ENCODE measurements around the gene KRTAP19-7. TPM values are rescaled to one million over a fixed set of nuclear protein-coding genes. Genes with fewer than 3 reads are reported as not detected.

The KRTAP19-7 gene, protein sequence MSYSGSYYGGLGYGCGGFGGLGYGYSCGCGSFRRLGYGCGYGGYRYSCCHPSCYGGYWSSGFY
- total RNA-seq (not detected), polyA plus RNA-seq (not detected)

DNA sequence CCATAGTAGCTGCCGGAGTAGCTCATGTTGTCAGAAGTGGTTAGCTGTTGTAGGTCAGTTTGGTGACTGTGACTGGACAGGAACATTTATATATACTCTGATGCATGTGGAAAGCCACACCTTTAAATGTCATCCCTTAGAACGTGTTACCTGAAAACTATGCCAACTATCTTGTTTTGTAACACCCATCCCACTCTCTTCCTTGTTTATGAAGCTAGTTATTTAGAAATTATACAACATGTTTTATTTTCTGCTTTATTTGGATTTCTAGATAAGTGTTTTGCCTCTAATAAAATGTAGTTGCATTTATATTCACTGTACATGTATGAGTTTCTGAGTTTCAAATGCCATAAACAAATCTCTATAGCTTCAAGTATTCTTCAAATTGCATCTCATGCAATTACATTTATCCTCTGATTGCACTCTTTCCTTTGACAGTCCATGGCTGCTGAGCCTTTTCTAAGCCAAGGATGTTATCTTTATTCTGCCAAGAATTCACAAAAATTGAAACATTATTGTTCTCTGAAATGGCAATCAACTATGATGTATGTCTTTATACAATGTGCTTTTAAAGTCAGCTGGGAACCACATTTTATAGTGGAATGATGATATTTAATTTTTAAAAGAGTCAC lies at the start of gene KRTAP19-7:
KRTAP19-7 (minus strand) TSS at position 51 of the 632 bp plus-strand sequence; CDS start at position 26, 25 bp downstream.
- WGBS = 58% methylated on average over 2 of the region's 2 CpGs
- H3K27ac ChIP-seq (ENCODE audit: low read depth) = no peak within 1 kb of the TSS
- no peaks in the 10 kb centered on the region for H3K4me1 ChIP-seq (ENCODE audit: insufficient read depth)
- H3K4me3 ChIP-seq (ENCODE audit: low read depth, low read length) = no peak within 1 kb of the TSS
- no peaks in the 10 kb centered on the region for H3K36me3 ChIP-seq (ENCODE audit: insufficient read depth)
- DNase-seq (ENCODE audit: extremely low spot score) = no peak

DNA sequence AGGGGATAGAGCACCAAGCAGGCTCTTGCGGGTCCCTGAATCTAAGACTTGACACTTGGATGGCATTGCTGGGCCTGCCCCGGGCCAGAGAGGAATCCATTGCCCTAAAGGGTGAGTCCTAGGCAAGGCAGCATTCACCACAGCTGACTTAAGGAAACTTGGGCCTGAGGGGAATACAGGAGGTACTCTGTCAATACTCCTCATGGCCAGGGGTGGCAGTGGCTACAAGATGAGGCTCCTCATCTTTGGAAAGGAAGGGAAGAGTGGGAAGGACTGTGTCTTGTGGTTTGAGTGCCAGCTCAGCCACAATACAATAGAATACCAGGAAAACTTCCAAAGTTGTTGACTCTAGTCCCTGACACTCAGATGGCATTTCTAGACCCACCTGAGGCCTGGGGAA lies 44.9 kb upstream of the KRTAP19-7 start:
- 86% methylated on average over 2 of the region's 2 CpGs for WGBS
- Histone ChIP-seq H3K4me1 (ENCODE audit: insufficient read depth) (no peaks in the 10 kb centered on the region), H3K36me3 (ENCODE audit: insufficient read depth) (no peaks in the 10 kb centered on the region), H3K27ac (ENCODE audit: low read depth) (no peak overlapping the region), H3K4me3 (ENCODE audit: low read depth, low read length) (no peak overlapping the region)
- no peak for DNase-seq (ENCODE audit: extremely low spot score)

- no peak within 1 kb of the TSS for H3K27ac ChIP-seq (ENCODE audit: low read depth)
- H3K36me3 ChIP-seq (ENCODE audit: insufficient read depth) = no peaks in the 10 kb centered on the region
- no peak within 1 kb of the TSS for H3K4me3 ChIP-seq (ENCODE audit: low read depth, low read length)
- no peaks in the 10 kb centered on the region for H3K4me1 ChIP-seq (ENCODE audit: insufficient read depth)
- DNase-seq (ENCODE audit: extremely low spot score) = no peak
- 91% methylated on average over 1 of the region's 1 CpG for WGBS
Measured at GRCh38 chr21:30600787-30601186, 39.7 kb upstream of the KRTAP19-7 start, which contains the start of gene KRTAP22-1. Gene KRTAP22-1 (plus strand): TSS chr21:30601087.

GRCh38 chr21:30598802-30599201 lies 37.7 kb upstream of the KRTAP19-7 start, which contains the start of gene KRTAP6-2:
Gene KRTAP6-2 (minus strand): TSS chr21:30598902. CDS start chr21:30598874, 28 bp downstream.
- Histone ChIP-seq H3K4me3 (ENCODE audit: low read depth, low read length) (no peak within 1 kb of the TSS), H3K4me1 (ENCODE audit: insufficient read depth) (no peaks in the 10 kb centered on the region), H3K27ac (ENCODE audit: low read depth) (no peak within 1 kb of the TSS), H3K36me3 (ENCODE audit: insufficient read depth) (no peaks in the 10 kb centered on the region)
- WGBS = 96% methylated on average over 6 of the region's 6 CpGs
- no peak for DNase-seq (ENCODE audit: extremely low spot score)

- DNase-seq (ENCODE audit: extremely low spot score) = no peak
- Histone ChIP-seq H3K36me3 (ENCODE audit: insufficient read depth) (no peaks in the 10 kb centered on the region), H3K27ac (ENCODE audit: low read depth) (no peak within 1 kb of the TSS), H3K4me3 (ENCODE audit: low read depth, low read length) (no peak within 1 kb of the TSS), H3K4me1 (ENCODE audit: insufficient read depth) (no peaks in the 10 kb centered on the region)
- 93% methylated on average over 4 of the region's 4 CpGs for WGBS
Measured at GRCh38 chr21:30592140-30592539, 31.0 kb upstream of the KRTAP19-7 start, which contains the start of gene KRTAP6-3. Gene KRTAP6-3 (plus strand): TSS chr21:30592440. CDS start chr21:30592446, 6 bp downstream.

DNA sequence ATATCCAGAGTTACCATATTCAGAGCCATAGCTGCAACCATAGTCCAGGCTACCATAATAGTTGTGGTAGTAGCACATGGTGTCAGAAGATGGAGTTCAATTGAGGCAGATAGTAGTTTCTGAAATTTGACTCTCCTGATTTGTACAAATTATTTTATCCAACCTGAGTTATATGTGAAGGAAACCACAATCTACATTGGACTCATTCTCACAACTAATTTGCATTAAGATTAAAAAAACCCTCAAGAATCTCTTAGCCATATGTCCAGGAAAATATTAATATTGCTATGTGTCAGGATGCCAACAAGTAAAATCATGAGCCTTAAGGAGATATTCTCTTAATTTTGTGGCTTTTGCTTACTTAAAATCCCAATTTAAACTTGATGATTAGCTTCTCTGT lies 29.2 kb upstream of the KRTAP19-7 start, which contains the start of gene KRTAP22-2:
KRTAP22-2 (minus strand) TSS at position 101 of the 400 bp plus-strand sequence.
- DNase-seq (ENCODE audit: extremely low spot score) = no peak
- no peak within 1 kb of the TSS for H3K27ac ChIP-seq (ENCODE audit: low read depth)
- no peaks in the 10 kb centered on the region for H3K36me3 ChIP-seq (ENCODE audit: insufficient read depth)
- no peak within 1 kb of the TSS for H3K4me3 ChIP-seq (ENCODE audit: low read depth, low read length)
- no peaks in the 10 kb centered on the region for H3K4me1 ChIP-seq (ENCODE audit: insufficient read depth)

GRCh38 chr21:30582870-30583269 lies 21.8 kb upstream of the KRTAP19-7 start:
- DNase-seq (ENCODE audit: extremely low spot score) = no peak
- WGBS = 83% methylated on average over 1 of the region's 1 CpG
- Histone ChIP-seq H3K36me3 (ENCODE audit: insufficient read depth) (no peaks in the 10 kb centered on the region), H3K4me3 (ENCODE audit: low read depth, low read length) (no peak overlapping the region), H3K27ac (ENCODE audit: low read depth) (no peak overlapping the region), H3K4me1 (ENCODE audit: insufficient read depth) (no peaks in the 10 kb centered on the region)

GRCh38 chr21:30580132-30580531 lies 19.0 kb upstream of the KRTAP19-7 start:
- no peak overlapping the region for H3K27ac ChIP-seq (ENCODE audit: low read depth)
- DNase-seq (ENCODE audit: extremely low spot score) = no peak
- no peak overlapping the region for H3K4me3 ChIP-seq (ENCODE audit: low read depth, low read length)
- 59% methylated on average over 3 of the region's 3 CpGs for WGBS
- H3K36me3 ChIP-seq (ENCODE audit: insufficient read depth) = no peaks in the 10 kb centered on the region
- no peaks in the 10 kb centered on the region for H3K4me1 ChIP-seq (ENCODE audit: insufficient read depth)

GRCh38 chr21:30579346-30579745 lies 18.2 kb upstream of the KRTAP19-7 start:
- Histone ChIP-seq H3K4me1 (ENCODE audit: insufficient read depth) (no peaks in the 10 kb centered on the region), H3K27ac (ENCODE audit: low read depth) (no peak overlapping the region)
- WGBS = 25% methylated on average over 1 of the region's 1 CpG

GRCh38 chr21:30577766-30578165 lies 16.7 kb upstream of the KRTAP19-7 start:
- DNase-seq (ENCODE audit: extremely low spot score) = no peak
- no peaks in the 10 kb centered on the region for H3K36me3 ChIP-seq (ENCODE audit: insufficient read depth)
- H3K4me1 ChIP-seq (ENCODE audit: insufficient read depth) = no peaks in the 10 kb centered on the region
- no peak overlapping the region for H3K4me3 ChIP-seq (ENCODE audit: low read depth, low read length)
- H3K27ac ChIP-seq (ENCODE audit: low read depth) = no peak overlapping the region

More at GRCh38 chr21:30579346-30579745, 18.2 kb upstream of the KRTAP19-7 start:
- Histone ChIP-seq H3K36me3 (ENCODE audit: insufficient read depth) (no peaks in the 10 kb centered on the region), H3K4me3 (ENCODE audit: low read depth, low read length) (no peak overlapping the region)
- no peak for DNase-seq (ENCODE audit: extremely low spot score)

- no peak overlapping the region for H3K4me3 ChIP-seq (ENCODE audit: low read depth, low read length)
- no peak for DNase-seq (ENCODE audit: extremely low spot score)
- H3K4me1 ChIP-seq (ENCODE audit: insufficient read depth) = no peaks in the 10 kb centered on the region
- H3K27ac ChIP-seq (ENCODE audit: low read depth) = no peak overlapping the region
- H3K36me3 ChIP-seq (ENCODE audit: insufficient read depth) = no peaks in the 10 kb centered on the region
Measured at GRCh38 chr21:30567617-30568016, 6.5 kb upstream of the KRTAP19-7 start.

DNA sequence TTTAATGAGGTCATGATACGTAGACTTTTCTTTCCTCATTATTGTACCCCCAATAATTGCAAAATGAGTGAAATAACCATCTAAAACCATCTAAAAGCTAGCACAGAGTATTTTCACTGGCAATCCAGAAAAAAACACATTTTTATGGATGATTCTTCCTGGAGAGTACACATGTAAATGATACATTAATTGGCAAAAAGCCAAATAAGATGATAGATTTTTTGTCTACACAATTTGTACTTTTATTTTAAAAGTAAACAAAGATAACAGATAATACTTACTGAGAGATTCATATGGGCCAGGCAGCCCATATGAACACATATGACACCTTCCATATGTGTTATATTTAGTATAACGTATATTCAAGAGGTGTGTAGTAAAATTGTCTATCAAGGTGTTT lies 2.5 kb upstream of the KRTAP19-7 start:
- Histone ChIP-seq H3K36me3 (ENCODE audit: insufficient read depth) (no peaks in the 10 kb centered on the region), H3K4me1 (ENCODE audit: insufficient read depth) (no peaks in the 10 kb centered on the region), H3K4me3 (ENCODE audit: low read depth, low read length) (no peak overlapping the region), H3K27ac (ENCODE audit: low read depth) (no peak overlapping the region)
- WGBS = 74% methylated on average over 2 of the region's 2 CpGs
- no peak for DNase-seq (ENCODE audit: extremely low spot score)

- Histone ChIP-seq H3K4me3 (ENCODE audit: low read depth, low read length) (no peak overlapping the region), H3K27ac (ENCODE audit: low read depth) (no peak overlapping the region), H3K36me3 (ENCODE audit: insufficient read depth) (no peaks in the 10 kb centered on the region), H3K4me1 (ENCODE audit: insufficient read depth) (no peaks in the 10 kb centered on the region)
- 61% methylated on average over 6 of the region's 6 CpGs for WGBS
- DNase-seq (ENCODE audit: extremely low spot score) = no peak
Measured at GRCh38 chr21:30563072-30563471, 2.0 kb upstream of the KRTAP19-7 start.

GRCh38 chr21:30561957-30562356 lies 843 bp upstream of the KRTAP19-7 start:
- WGBS = 73% methylated on average over 2 of the region's 2 CpGs
- Histone ChIP-seq H3K27ac (ENCODE audit: low read depth) (no peak overlapping the region), H3K4me1 (ENCODE audit: insufficient read depth) (no peaks in the 10 kb centered on the region), H3K4me3 (ENCODE audit: low read depth, low read length) (no peak overlapping the region), H3K36me3 (ENCODE audit: insufficient read depth) (no peaks in the 10 kb centered on the region)
- no peak for DNase-seq (ENCODE audit: extremely low spot score)
